Islet precursor cell (in vitro differentiated cells): ENCODE measurements around the gene CEP85.
"Not testable (repeated sequence)": the region's sequence is repeated elsewhere in the genome, so short reads cannot be mapped to it uniquely, and the experiment has no call there.

Experiments
- DNase-seq: peaks from one replicate; pipeline ENCODE4 v3.0.0-alpha.2; 2018

The CEP85 gene

GRCh38 chr1:26291433-26291832 lies 57.4 kb downstream of the CEP85 start:
- DNase-seq = peak; percentile 38

GRCh38 chr1:26291939-26292338 lies 57.9 kb downstream of the CEP85 start:
- no peak for DNase-seq

- peak; percentile 23 for DNase-seq
Observed at GRCh38 chr1:26292735-26293134, 58.7 kb downstream of the CEP85 start.

- peak; percentile 42 for DNase-seq
Observed at GRCh38 chr1:26293911-26294463, 60.0 kb downstream of the CEP85 start.

- DNase-seq = no peak
Observed at GRCh38 chr1:26295194-26296138, 61.5 kb downstream of the CEP85 start.

- DNase-seq = peak; percentile 47
Observed at GRCh38 chr1:26296340-26297056, 62.5 kb downstream of the CEP85 start.

GRCh38 chr1:26297057-26297790 lies 63.2 kb downstream of the CEP85 start:
- DNase-seq = peak; percentile 52

GRCh38 chr1:26297791-26298124 lies 63.8 kb downstream of the CEP85 start:
- peak; percentile 46 for DNase-seq

- no peak for DNase-seq
Observed at GRCh38 chr1:26300578-26301275, 66.7 kb downstream of the CEP85 start.

GRCh38 chr1:26302733-26303405 lies 68.9 kb downstream of the CEP85 start:
- DNase-seq = peak; percentile 83

- no peak for DNase-seq
Observed at GRCh38 chr1:26305667-26306289, 71.8 kb downstream of the CEP85 start.

- DNase-seq = peak; percentile 98
Observed at GRCh38 chr1:26306290-26307229, 72.6 kb downstream of the CEP85 start, which contains the start of gene UBXN11. Gene UBXN11, minus strand, starts transcription at chr1:26306636. Its CDS starts 3,753 bp downstream, at chr1:26302883.

- no peak for DNase-seq
Observed at GRCh38 chr1:26307363-26307781, 73.4 kb downstream of the CEP85 start.

GRCh38 chr1:26307966-26308899 lies 74.2 kb downstream of the CEP85 start:
- DNase-seq = not testable (repeated sequence)

- no peak for DNase-seq
Observed at GRCh38 chr1:26314501-26314900, 80.5 kb downstream of the CEP85 start.

GRCh38 chr1:26315874-26316850 lies 82.2 kb downstream of the CEP85 start:
- DNase-seq = no peak

GRCh38 chr1:26317146-26317545 lies 83.1 kb downstream of the CEP85 start:
- no peak for DNase-seq
